PC-3 (cell line): ENCODE data around the gene NLRP9. TPM values are rescaled to one million over a fixed set of nuclear protein-coding genes. Genes with fewer than 3 reads are reported as not detected.

ENCODE experiments used
- ATAC-seq: fragments of 200-7000 bp; cut with Tn5 transposase; 2 replicates; pipeline ENCODE4 v1.9.1; 2020; ENCODE audit warnings: mild to moderate bottlenecking, moderate library complexity
- BruUV-seq: library from RNA; stranded (reverse); fragments of 400-500 nt; replicated peaks from 2 replicates; lab custom pipeline; 2021; lab: Mats Ljungman, UMichigan
- CTCF ChIA-PET: fragments of 300-600 bp; sonication (Branson Sonifier 250); formaldehyde crosslinking; loops from one replicate; lab custom pipeline; 2022; ENCODE audit warnings: antibody characterized with exemption; lab: Charles Lee
- POLR2A ChIA-PET: fragments of 300-600 bp; sonication (Branson Sonifier 250); formaldehyde crosslinking; loops from one replicate; lab custom pipeline; 2022; ENCODE audit warnings: antibody characterized with exemption; ENCODE audit not compliant: unreplicated experiment; lab: Charles Lee
- DNase-seq: peaks from one replicate; pipeline ENCODE4 v3.0.0-alpha.2; 2015
- H2AFZ ChIP-seq: fragments of 300-600 bp; sonication (generic); 2 replicates; pipeline ENCODE4 v1.6.0; 2016; ENCODE audit warnings: antibody characterized with exemption, low read length
- H3F3A ChIP-seq: fragments of 300-600 bp; sonication (generic); one replicate; pipeline ENCODE4 v1.6.0; 2017; ENCODE audit warnings: antibody characterized with exemption, low read length, control low read depth, mild to moderate bottlenecking; ENCODE audit not compliant: unreplicated experiment
- H3K27ac ChIP-seq: fragments of 300-600 bp; sonication (generic); 2 replicates; pipeline ENCODE4 v1.5.1; 2016; ENCODE audit warnings: mild to moderate bottlenecking, low read length
- H3K27me3 ChIP-seq: fragments of 300-600 bp; sonication (generic); 2 replicates; pipeline ENCODE4 v1.6.1; 2016; ENCODE audit warnings: low read length, mixed read lengths
- H3K36me3 ChIP-seq: fragments of 300-600 bp; sonication (generic); 2 replicates; pipeline ENCODE4 v1.6.1; 2016; ENCODE audit warnings: low read depth, mixed run types, low read length, mixed read lengths
- H3K4me1 ChIP-seq: fragments of 300-600 bp; sonication (generic); 2 replicates; pipeline ENCODE4 v1.5.1; 2016; ENCODE audit warnings: low read length; ENCODE audit not compliant: insufficient read depth
- H3K4me2 ChIP-seq: fragments of 300-600 bp; sonication (generic); 2 replicates; pipeline ENCODE4 v1.6.0; 2016; ENCODE audit warnings: low read length
- H3K4me3 ChIP-seq: fragments of 300-600 bp; sonication (generic); 2 replicates; pipeline ENCODE4 v1.5.1; 2016; ENCODE audit warnings: mild to moderate bottlenecking, low read length, mixed read lengths
- H3K79me2 ChIP-seq: fragments of 300-600 bp; sonication (generic); 2 replicates; pipeline ENCODE4 v1.6.1; 2017; ENCODE audit warnings: low read length, mixed read lengths
- H3K9ac ChIP-seq: fragments of 300-600 bp; sonication (generic); 2 replicates; pipeline ENCODE4 v1.6.0; 2016; ENCODE audit warnings: mild to moderate bottlenecking, low read length
- H3K9me2 ChIP-seq: fragments of 300-600 bp; sonication (generic); replicated peaks from 2 replicates; pipeline ENCODE4 v1.6.1; 2016; ENCODE audit warnings: mixed run types, low read length, mixed read lengths
- H3K9me3 ChIP-seq: fragments of 300-600 bp; sonication (generic); 2 replicates; pipeline ENCODE4 v1.6.1; 2016; ENCODE audit warnings: low read length, mixed read lengths
- H4K20me1 ChIP-seq: fragments of 300-600 bp; sonication (generic); 2 replicates; pipeline ENCODE4 v1.6.1; 2016; ENCODE audit warnings: low read length, mixed read lengths
- CTCF ChIP-seq: fragments of 300-600 bp; sonication (generic); conservative IDR thresholded peaks from 2 replicates; pipeline ENCODE4 v1.5.1; 2017; ENCODE audit warnings: antibody characterized with exemption, low read depth, mild to moderate bottlenecking, low read length
- EZH2 ChIP-seq: fragments of 300-600 bp; sonication (generic); IDR thresholded peaks from one replicate; pipeline ENCODE4 v1.6.1; 2017; ENCODE audit warnings: antibody characterized with exemption, mild to moderate bottlenecking, low read length; ENCODE audit not compliant: unreplicated experiment
- EZH2phosphoT487 ChIP-seq: fragments of 300-600 bp; sonication (generic); IDR thresholded peaks from 2 replicates; pipeline ENCODE4 v1.6.1; 2018; ENCODE audit warnings: mild to moderate bottlenecking, antibody characterized with exemption, low read length, borderline replicate concordance
- intact Hi-C: fragments of 100-400 bp; cut with micrococcal nuclease; formaldehyde crosslinking; loops from 2 replicates; pipeline ENCODE4 v1.9.0; 2023
- total RNA-seq: library from RNA; depleted of rRNA; stranded (reverse); fragments of >200 nt; gene quantifications from 2 replicates; pipeline ENCODE4 v1.2.3, GENCODE V29; 2014

Gene NLRP9
- total RNA-seq, 1 experiment from 2014 or later = not detected

DNA sequence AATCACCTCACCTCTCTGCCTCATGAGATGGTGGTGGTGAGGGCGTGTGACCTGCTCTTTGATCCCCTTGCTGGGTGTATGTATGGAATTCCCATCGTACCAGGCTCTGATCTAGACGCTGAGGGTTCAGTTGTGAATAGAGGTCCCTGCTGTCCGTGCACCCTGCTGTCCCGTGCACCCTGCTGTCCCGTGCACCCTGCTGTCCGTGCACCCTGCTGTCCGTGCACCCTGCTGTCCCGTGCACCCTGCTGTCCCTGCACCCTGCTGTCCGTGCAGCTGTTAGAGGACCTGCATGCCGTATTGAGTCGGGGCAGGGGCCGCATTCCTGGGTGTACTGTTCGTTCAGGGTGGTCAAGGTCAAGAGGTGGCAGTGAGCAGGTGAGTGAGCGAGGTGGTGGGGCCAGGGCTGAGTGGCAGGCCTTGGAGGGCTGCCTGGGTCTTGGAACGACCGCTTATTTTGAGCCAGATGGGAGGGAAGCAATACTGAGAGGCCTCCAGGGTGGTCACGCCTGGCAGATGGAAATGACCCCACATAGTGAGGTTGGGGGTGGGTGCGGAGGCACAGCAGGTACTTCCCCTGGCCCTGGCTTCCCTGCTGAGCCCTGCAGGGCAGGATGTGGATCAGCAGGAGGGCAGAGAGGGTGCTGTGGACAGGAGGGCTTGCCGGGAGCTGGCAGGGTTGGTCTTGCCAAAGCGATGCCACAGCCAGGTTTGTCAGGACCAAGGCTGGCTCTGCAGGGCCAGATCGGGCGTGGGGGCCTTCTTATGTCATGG, 67.7 kb downstream of the NLRP9 start:
- no peak for DNase-seq
- H3K9me3 ChIP-seq = no peaks in the 10 kb centered on the region
- peaks cover 5% of the 10 kb centered on the region; the same call in 1 of the 2 replicates for H3K4me1 ChIP-seq
- H2AFZ ChIP-seq = no peak overlapping the region
- no TSS peak for BruUV-seq
- H3K9ac ChIP-seq = no peak overlapping the region
- peaks cover 53% of the 10 kb centered on the region for H3K36me3 ChIP-seq
- no peak for TF ChIP-seq EZH2phosphoT487
- no peak for TF ChIP-seq CTCF
- no peak for TF ChIP-seq EZH2
- H3K4me2 ChIP-seq = no peak overlapping the region
- H3K27me3 ChIP-seq = no peaks in the 10 kb centered on the region
- H3K4me3 ChIP-seq = no peak overlapping the region
- H3K9me2 ChIP-seq = no peaks in the 10 kb centered on the region
- POLR2A ChIA-PET = interaction anchor here (0.6 kb wide), 1 partner anchor 112 kb away, joined by 10 read pairs; no protein-coding TSS in a partner anchor
- H4K20me1 ChIP-seq = peaks cover 43% of the 10 kb centered on the region
- peaks cover 85% of the 10 kb centered on the region for H3K79me2 ChIP-seq
- no peak overlapping the region for H3K27ac ChIP-seq
- intact Hi-C loops = loop anchor here (2.0 kb wide), 1 partner anchor 14 kb away; no protein-coding TSS in a partner anchor
- CTCF ChIA-PET = no interaction called here
- ATAC-seq = no peak
- H3F3A ChIP-seq = peaks cover 12% of the 10 kb centered on the region

GRCh38 chr19:55669418-55670279, 68.6 kb downstream of the NLRP9 start:
- CTCF ChIA-PET = no interaction called here
- DNase-seq (no peak), ATAC-seq (no peak)
- Histone ChIP-seq H3K9ac (no peak overlapping the region), H3K36me3 (peaks cover 56% of the 10 kb centered on the region), H3K79me2 (peaks cover 87% of the 10 kb centered on the region), H3K4me1 (peaks cover 5% of the 10 kb centered on the region; the same call in 1 of the 2 replicates), H3K27me3 (no peaks in the 10 kb centered on the region), H3K27ac (no peak overlapping the region), H2AFZ (no peak overlapping the region), H4K20me1 (peaks cover 43% of the 10 kb centered on the region), H3K4me3 (no peak overlapping the region), H3K9me2 (no peaks in the 10 kb centered on the region), H3K4me2 (no peak overlapping the region), H3F3A (peaks cover 12% of the 10 kb centered on the region), H3K9me3 (no peaks in the 10 kb centered on the region)
- BruUV-seq = TSS peak; percentile 15
- TF ChIP-seq EZH2phosphoT487 = no peak
- TF ChIP-seq EZH2 = no peak
- no peak for TF ChIP-seq CTCF
- intact Hi-C loops = loop anchor here (2.0 kb wide), 1 partner anchor 13 kb away; no protein-coding TSS in a partner anchor
- POLR2A ChIA-PET = no interaction called here
